WTC11 (cell line): ENCODE results near the gene TRIM40. TPM values are rescaled to one million over a fixed set of nuclear protein-coding genes. Genes with fewer than 3 reads are reported as not detected.

ENCODE experiments used
- ATAC-seq: fragments of 200-7000 bp; cut with Tn5 transposase; 2 replicates; pipeline ENCODE4 v1.10.0; 2021; ENCODE audit warnings: mild to moderate bottlenecking, moderate library complexity
- CTCF ChIA-PET: fragments of 300-600 bp; sonication (Branson Sonifier 250); formaldehyde crosslinking; loops from one replicate; lab custom pipeline; 2021; ENCODE audit warnings: antibody characterized with exemption; lab: Charles Lee
- POLR2A ChIA-PET: fragments of 350-600 bp; sonication (Branson Sonifier 250); formaldehyde crosslinking; loops from one replicate; lab custom pipeline; 2021; ENCODE audit warnings: antibody characterized with exemption; lab: Charles Lee
- DNase-seq: peaks from one replicate; pipeline ENCODE4 v3.0.0; 2021; ENCODE audit warnings: low spot score
- H3K27ac Mint-ChIP-seq: 2 replicates; pipeline ENCODE4 v1.8.0; 2021; ENCODE audit warnings: mixed read lengths
- H3K27me3 Mint-ChIP-seq: 2 replicates; pipeline ENCODE4 v1.8.0; 2021; ENCODE audit warnings: low read depth, mild to moderate bottlenecking, moderate library complexity, mixed read lengths
- H3K36me3 Mint-ChIP-seq: 2 replicates; pipeline ENCODE4 v1.8.0; 2021; ENCODE audit warnings: mixed read lengths
- H3K4me1 Mint-ChIP-seq: 2 replicates; pipeline ENCODE4 v1.8.0; 2022; ENCODE audit warnings: mixed read lengths
- H3K4me3 Mint-ChIP-seq: 2 replicates; pipeline ENCODE4 v1.8.0; 2021; ENCODE audit warnings: mild to moderate bottlenecking, moderate library complexity, mixed read lengths
- H3K9me3 Mint-ChIP-seq: 2 replicates; pipeline ENCODE4 v1.8.0; 2021; ENCODE audit warnings: mixed read lengths
- CBFB ChIP-seq: sonication (generic); formaldehyde crosslinking; IDR thresholded peaks from 2 replicates; pipeline ENCODE4 v1.8.1; 2022; ENCODE audit warnings: mild to moderate bottlenecking, low read depth, missing genetic modification reagents
- FOXP1 ChIP-seq: sonication (generic); formaldehyde crosslinking; IDR thresholded peaks from 2 replicates; pipeline ENCODE4 v1.8.0; 2022; ENCODE audit warnings: missing genetic modification reagents, mild to moderate bottlenecking, moderate library complexity, borderline replicate concordance
- GABPB1 ChIP-seq: sonication (generic); formaldehyde crosslinking; IDR thresholded peaks from 2 replicates; pipeline ENCODE4 v1.8.1; 2023; ENCODE audit warnings: mild to moderate bottlenecking, missing genetic modification reagents
- GRHL2 ChIP-seq: fragments of 250-450 bp; sonication (Bioruptor Pico); IDR thresholded peaks from 2 replicates; pipeline ENCODE4 v1.8.0; 2022; ENCODE audit warnings: mild to moderate bottlenecking, moderate library complexity; ENCODE audit not compliant: insufficient replicate concordance, severe bottlenecking
- JUN ChIP-seq: sonication (generic); formaldehyde crosslinking; IDR thresholded peaks from 2 replicates; pipeline ENCODE4 v1.8.0; 2023; ENCODE audit warnings: mild to moderate bottlenecking, missing genetic modification reagents
- MXD4 ChIP-seq: fragments of 250-450 bp; sonication (Bioruptor Pico); IDR thresholded peaks from 2 replicates; pipeline ENCODE4 v1.8.0; 2021; ENCODE audit warnings: mild to moderate bottlenecking, moderate library complexity, borderline replicate concordance
- NFATC4 ChIP-seq: fragments of 250-450 bp; sonication (Bioruptor Pico); IDR thresholded peaks from 2 replicates; pipeline ENCODE4 v1.9.0; 2021; ENCODE audit warnings: mild to moderate bottlenecking
- NFE2L1 ChIP-seq: sonication (generic); formaldehyde crosslinking; IDR thresholded peaks from 2 replicates; pipeline ENCODE4 v1.8.1; 2023; ENCODE audit warnings: missing genetic modification reagents
- OVOL2 ChIP-seq: fragments of 250-450 bp; sonication (Bioruptor Pico); IDR thresholded peaks from 2 replicates; pipeline ENCODE4 v1.9.0; 2021; ENCODE audit warnings: mild to moderate bottlenecking, borderline replicate concordance
- PRRX2 ChIP-seq: fragments of 250-450 bp; sonication (Bioruptor Pico); IDR thresholded peaks from 2 replicates; pipeline ENCODE4 v1.8.0; 2021; ENCODE audit warnings: mild to moderate bottlenecking
- RORB ChIP-seq: fragments of 250-450 bp; sonication (Bioruptor Pico); IDR thresholded peaks from 2 replicates; pipeline ENCODE4 v1.9.0; 2021; ENCODE audit warnings: mild to moderate bottlenecking
- SP1 ChIP-seq: sonication (generic); formaldehyde crosslinking; conservative IDR thresholded peaks from 2 replicates; pipeline ENCODE4 v1.8.1; 2022; ENCODE audit warnings: missing genetic modification reagents
- TEAD4 ChIP-seq: sonication (generic); formaldehyde crosslinking; IDR thresholded peaks from 2 replicates; pipeline ENCODE4 v1.8.0; 2022; ENCODE audit warnings: mild to moderate bottlenecking, missing genetic modification reagents
- ZNF219 ChIP-seq: sonication (generic); formaldehyde crosslinking; IDR thresholded peaks from 2 replicates; pipeline ENCODE4 v1.8.0; 2023; ENCODE audit warnings: missing genetic modification reagents, mild to moderate bottlenecking, borderline replicate concordance
- total RNA-seq: library from RNA; stranded (reverse); gene quantifications from 3 replicates; pipeline ENCODE4 v1.2.3, GENCODE V29; 2021
- TF ChIP-seq, protein P1 (sequence below): sonication (generic); formaldehyde crosslinking; IDR thresholded peaks from 2 replicates; pipeline ENCODE4 v1.8.1; 2022; ENCODE audit warnings: mild to moderate bottlenecking, missing genetic modification reagents, moderate library complexity, borderline replicate concordance
- TF ChIP-seq, protein P2 (sequence below): fragments of 250-450 bp; sonication (Bioruptor Pico); IDR thresholded peaks from 2 replicates; pipeline ENCODE4 v1.9.0; 2021; ENCODE audit warnings: mild to moderate bottlenecking
- TF ChIP-seq, protein P3 (sequence below): sonication (generic); formaldehyde crosslinking; IDR thresholded peaks from 2 replicates; pipeline ENCODE4 v1.8.0; 2023; ENCODE audit warnings: missing genetic modification reagents
- TF ChIP-seq, protein P4 (sequence below): sonication (generic); formaldehyde crosslinking; IDR thresholded peaks from 2 replicates; pipeline ENCODE4 v1.8.0; 2022; ENCODE audit warnings: mild to moderate bottlenecking, missing genetic modification reagents
- TF ChIP-seq, protein P5 (sequence below): sonication (generic); formaldehyde crosslinking; IDR thresholded peaks from 2 replicates; pipeline ENCODE4 v1.8.0; 2022; ENCODE audit warnings: mild to moderate bottlenecking, missing genetic modification reagents
- TF ChIP-seq, protein P6 (sequence below): fragments of 200-600 bp; IDR thresholded peaks from 2 replicates; pipeline ENCODE4 v1.8.0; 2022; ENCODE audit warnings: antibody characterized with exemption
- TF ChIP-seq, protein P7 (sequence below): sonication (generic); formaldehyde crosslinking; IDR thresholded peaks from 2 replicates; pipeline ENCODE4 v1.8.1; 2022; ENCODE audit warnings: low read depth, missing genetic modification reagents, borderline replicate concordance
- TF ChIP-seq, protein P8 (sequence below): sonication (generic); formaldehyde crosslinking; IDR thresholded peaks from 2 replicates; pipeline ENCODE4 v1.8.1; 2022; ENCODE audit warnings: low read depth, mild to moderate bottlenecking, moderate library complexity, missing genetic modification reagents, borderline replicate concordance
- TF ChIP-seq, protein P9 (sequence below): sonication (generic); formaldehyde crosslinking; conservative IDR thresholded peaks from 2 replicates; pipeline ENCODE4 v1.8.1; 2023; ENCODE audit warnings: mild to moderate bottlenecking, low read depth, missing genetic modification reagents, moderate library complexity

The TRIM40 gene
- total RNA-seq, 1 experiment from 2014 or later, result not detected

DNA sequence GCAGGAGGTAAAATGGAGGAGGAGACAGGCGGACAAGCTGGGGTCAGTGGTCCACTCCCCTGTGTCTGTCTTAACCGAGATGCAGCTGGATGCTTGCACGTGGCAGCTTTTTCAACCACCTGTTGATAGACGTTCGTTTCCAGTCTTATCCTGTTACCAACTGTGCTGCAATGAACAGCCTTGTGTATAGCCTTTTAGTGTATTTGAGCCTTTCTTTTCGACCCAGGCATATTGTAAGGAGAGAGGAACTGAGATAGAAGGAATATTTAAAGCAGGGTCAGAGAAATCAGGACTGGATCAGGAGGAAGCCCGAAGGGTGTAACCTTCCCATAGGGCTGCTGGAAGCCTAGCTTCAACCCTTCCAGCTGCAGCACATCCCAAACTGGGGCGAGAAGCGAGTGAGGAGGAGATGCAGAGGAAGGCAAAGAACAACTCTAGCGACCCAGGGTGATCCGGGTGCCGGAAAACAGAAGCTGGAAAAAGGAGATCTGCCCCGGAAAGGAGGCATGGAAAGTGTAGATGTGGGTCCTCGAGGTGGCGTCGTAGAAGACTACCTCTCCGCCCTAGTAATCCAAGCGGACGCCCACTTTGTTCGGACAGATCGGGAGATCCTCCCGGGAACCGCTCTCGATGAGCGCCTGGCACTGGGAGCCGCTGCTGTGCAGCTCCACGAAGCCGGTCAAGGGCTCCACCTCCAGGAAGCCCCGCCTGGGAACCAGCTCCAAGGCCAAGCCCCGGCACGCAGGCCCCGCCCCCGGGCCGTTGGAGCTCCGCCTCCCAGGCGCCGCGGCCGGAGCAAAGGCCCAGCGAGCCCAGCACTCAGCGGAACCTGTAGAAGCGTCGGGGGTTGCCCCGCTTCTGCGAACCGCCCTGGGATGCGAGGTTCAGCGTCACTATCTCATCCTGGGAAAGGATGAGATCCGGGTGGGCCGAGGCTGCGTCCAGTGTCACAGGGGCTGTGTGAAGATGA, 34.2 kb upstream of the TRIM40 start (continued):
- TF ChIP-seq, protein P1, sequence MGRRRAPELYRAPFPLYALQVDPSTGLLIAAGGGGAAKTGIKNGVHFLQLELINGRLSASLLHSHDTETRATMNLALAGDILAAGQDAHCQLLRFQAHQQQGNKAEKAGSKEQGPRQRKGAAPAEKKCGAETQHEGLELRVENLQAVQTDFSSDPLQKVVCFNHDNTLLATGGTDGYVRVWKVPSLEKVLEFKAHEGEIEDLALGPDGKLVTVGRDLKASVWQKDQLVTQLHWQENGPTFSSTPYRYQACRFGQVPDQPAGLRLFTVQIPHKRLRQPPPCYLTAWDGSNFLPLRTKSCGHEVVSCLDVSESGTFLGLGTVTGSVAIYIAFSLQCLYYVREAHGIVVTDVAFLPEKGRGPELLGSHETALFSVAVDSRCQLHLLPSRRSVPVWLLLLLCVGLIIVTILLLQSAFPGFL (CRISPR knock-in tag), result no peak
- TF ChIP-seq RORB (CRISPR knock-in tag) (no peak), FOXP1 (CRISPR knock-in tag) (no peak)
- TF ChIP-seq, protein P2, sequence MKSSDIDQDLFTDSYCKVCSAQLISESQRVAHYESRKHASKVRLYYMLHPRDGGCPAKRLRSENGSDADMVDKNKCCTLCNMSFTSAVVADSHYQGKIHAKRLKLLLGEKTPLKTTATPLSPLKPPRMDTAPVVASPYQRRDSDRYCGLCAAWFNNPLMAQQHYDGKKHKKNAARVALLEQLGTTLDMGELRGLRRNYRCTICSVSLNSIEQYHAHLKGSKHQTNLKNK, result no peak
- TF ChIP-seq, protein P3, sequence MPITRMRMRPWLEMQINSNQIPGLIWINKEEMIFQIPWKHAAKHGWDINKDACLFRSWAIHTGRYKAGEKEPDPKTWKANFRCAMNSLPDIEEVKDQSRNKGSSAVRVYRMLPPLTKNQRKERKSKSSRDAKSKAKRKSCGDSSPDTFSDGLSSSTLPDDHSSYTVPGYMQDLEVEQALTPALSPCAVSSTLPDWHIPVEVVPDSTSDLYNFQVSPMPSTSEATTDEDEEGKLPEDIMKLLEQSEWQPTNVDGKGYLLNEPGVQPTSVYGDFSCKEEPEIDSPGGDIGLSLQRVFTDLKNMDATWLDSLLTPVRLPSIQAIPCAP (CRISPR knock-in tag), result no peak
- TF ChIP-seq, protein P4, sequence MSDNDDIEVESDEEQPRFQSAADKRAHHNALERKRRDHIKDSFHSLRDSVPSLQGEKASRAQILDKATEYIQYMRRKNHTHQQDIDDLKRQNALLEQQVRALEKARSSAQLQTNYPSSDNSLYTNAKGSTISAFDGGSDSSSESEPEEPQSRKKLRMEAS (CRISPR knock-in tag), result peak; percentile 51; the same call in 1 of the 2 replicates

DNA sequence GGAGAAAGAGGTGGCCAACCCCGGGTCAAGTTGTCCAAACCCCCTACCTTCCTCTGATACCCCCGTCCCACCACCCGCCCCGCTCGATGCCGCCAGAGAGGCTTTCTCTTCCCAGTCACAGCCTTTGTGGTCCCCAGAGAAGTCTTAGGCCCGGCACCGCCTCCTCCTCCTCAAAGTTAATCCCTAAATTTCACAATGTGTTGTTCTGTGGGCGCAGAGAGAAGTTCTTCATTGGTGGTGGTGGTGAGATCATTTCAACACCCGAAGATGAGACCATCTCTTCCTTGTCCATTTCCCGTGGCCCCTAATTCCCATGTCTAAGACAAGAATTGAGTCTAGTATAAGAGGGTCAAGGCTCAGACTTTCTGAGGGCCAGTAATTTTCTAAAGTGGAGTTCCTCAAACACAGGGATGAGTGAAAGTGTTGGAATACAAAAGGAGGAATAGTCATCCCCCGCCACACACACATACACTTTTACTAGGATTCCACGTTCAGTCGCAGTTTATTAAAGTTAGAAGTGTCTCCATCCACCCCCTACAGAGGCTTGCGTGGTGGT, 33.4 kb upstream of the TRIM40 start:
- no peak overlapping the region for H3K27ac Mint-ChIP-seq
- ChIA-PET POLR2A (interaction anchor here (1.0 to 1.2 kb wide), 4 partner anchors 28 to 110 kb away, joined by 3 to 7 read pairs (median 3); partner anchors contain the start of genes RNF39 and TRIM26), CTCF (interaction anchor here (0.6 to 6.6 kb wide), 39 partner anchors 8 to 364 kb away, joined by 3 to 389 read pairs (median 5); partner anchors contain the start of genes POLR1H, RNF39, TRIM15 and TRIM26)
- no peaks in the 10 kb centered on the region for H3K9me3 Mint-ChIP-seq
- no peak for DNase-seq
- peak; percentile 7 for ATAC-seq
- H3K4me1 Mint-ChIP-seq, result peaks cover 30% of the 10 kb centered on the region
- peak overlapping the region; percentile 80 for H3K4me3 Mint-ChIP-seq
- H3K27me3 Mint-ChIP-seq, result peaks cover 83% of the 10 kb centered on the region
- no peaks in the 10 kb centered on the region for H3K36me3 Mint-ChIP-seq
- TF ChIP-seq, protein P5, sequence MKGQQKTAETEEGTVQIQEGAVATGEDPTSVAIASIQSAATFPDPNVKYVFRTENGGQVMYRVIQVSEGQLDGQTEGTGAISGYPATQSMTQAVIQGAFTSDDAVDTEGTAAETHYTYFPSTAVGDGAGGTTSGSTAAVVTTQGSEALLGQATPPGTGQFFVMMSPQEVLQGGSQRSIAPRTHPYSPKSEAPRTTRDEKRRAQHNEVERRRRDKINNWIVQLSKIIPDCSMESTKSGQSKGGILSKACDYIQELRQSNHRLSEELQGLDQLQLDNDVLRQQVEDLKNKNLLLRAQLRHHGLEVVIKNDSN (CRISPR knock-in tag), result no peak
- TF ChIP-seq SP1 (CRISPR knock-in tag), result no peak
- TF ChIP-seq NFE2L1 (CRISPR knock-in tag), result no peak
- TF ChIP-seq JUN (CRISPR knock-in tag), result no peak
- TF ChIP-seq PRRX2 (CRISPR knock-in tag), result no peak
- TF ChIP-seq, protein P6, sequence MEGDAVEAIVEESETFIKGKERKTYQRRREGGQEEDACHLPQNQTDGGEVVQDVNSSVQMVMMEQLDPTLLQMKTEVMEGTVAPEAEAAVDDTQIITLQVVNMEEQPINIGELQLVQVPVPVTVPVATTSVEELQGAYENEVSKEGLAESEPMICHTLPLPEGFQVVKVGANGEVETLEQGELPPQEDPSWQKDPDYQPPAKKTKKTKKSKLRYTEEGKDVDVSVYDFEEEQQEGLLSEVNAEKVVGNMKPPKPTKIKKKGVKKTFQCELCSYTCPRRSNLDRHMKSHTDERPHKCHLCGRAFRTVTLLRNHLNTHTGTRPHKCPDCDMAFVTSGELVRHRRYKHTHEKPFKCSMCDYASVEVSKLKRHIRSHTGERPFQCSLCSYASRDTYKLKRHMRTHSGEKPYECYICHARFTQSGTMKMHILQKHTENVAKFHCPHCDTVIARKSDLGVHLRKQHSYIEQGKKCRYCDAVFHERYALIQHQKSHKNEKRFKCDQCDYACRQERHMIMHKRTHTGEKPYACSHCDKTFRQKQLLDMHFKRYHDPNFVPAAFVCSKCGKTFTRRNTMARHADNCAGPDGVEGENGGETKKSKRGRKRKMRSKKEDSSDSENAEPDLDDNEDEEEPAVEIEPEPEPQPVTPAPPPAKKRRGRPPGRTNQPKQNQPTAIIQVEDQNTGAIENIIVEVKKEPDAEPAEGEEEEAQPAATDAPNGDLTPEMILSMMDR, result no peak
- TF ChIP-seq CBFB (CRISPR knock-in tag), result no peak
- TF ChIP-seq OVOL2, result no peak
- TF ChIP-seq TEAD4, result no peak
- no peak for TF ChIP-seq NFATC4 (CRISPR knock-in tag)
- TF ChIP-seq, protein P7, sequence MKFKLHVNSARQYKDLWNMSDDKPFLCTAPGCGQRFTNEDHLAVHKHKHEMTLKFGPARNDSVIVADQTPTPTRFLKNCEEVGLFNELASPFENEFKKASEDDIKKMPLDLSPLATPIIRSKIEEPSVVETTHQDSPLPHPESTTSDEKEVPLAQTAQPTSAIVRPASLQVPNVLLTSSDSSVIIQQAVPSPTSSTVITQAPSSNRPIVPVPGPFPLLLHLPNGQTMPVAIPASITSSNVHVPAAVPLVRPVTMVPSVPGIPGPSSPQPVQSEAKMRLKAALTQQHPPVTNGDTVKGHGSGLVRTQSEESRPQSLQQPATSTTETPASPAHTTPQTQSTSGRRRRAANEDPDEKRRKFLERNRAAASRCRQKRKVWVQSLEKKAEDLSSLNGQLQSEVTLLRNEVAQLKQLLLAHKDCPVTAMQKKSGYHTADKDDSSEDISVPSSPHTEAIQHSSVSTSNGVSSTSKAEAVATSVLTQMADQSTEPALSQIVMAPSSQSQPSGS, result no peak
- TF ChIP-seq, protein P8, sequence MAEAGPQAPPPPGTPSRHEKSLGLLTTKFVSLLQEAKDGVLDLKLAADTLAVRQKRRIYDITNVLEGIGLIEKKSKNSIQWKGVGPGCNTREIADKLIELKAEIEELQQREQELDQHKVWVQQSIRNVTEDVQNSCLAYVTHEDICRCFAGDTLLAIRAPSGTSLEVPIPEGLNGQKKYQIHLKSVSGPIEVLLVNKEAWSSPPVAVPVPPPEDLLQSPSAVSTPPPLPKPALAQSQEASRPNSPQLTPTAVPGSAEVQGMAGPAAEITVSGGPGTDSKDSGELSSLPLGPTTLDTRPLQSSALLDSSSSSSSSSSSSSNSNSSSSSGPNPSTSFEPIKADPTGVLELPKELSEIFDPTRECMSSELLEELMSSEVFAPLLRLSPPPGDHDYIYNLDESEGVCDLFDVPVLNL, result no peak
- TF ChIP-seq MXD4 (CRISPR knock-in tag), result no peak
- no peak for TF ChIP-seq GRHL2 (CRISPR knock-in tag)
- no peak for TF ChIP-seq GABPB1
- no peak for TF ChIP-seq ZNF219 (CRISPR knock-in tag)
- TF ChIP-seq, protein P9, sequence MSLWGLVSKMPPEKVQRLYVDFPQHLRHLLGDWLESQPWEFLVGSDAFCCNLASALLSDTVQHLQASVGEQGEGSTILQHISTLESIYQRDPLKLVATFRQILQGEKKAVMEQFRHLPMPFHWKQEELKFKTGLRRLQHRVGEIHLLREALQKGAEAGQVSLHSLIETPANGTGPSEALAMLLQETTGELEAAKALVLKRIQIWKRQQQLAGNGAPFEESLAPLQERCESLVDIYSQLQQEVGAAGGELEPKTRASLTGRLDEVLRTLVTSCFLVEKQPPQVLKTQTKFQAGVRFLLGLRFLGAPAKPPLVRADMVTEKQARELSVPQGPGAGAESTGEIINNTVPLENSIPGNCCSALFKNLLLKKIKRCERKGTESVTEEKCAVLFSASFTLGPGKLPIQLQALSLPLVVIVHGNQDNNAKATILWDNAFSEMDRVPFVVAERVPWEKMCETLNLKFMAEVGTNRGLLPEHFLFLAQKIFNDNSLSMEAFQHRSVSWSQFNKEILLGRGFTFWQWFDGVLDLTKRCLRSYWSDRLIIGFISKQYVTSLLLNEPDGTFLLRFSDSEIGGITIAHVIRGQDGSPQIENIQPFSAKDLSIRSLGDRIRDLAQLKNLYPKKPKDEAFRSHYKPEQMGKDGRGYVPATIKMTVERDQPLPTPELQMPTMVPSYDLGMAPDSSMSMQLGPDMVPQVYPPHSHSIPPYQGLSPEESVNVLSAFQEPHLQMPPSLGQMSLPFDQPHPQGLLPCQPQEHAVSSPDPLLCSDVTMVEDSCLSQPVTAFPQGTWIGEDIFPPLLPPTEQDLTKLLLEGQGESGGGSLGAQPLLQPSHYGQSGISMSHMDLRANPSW (CRISPR knock-in tag), result no peak
